Activated CD4-positive, alpha-beta T cell treated with anti-CD3 and anti-CD28 coated beads, Interleukin-2, Interleukin-4, amounts not matched to agents 100 ng/mL and 50 ng/mL, durations not matched to agents 16 hours and 8 hours (primary cell): ENCODE data around the gene STX19.
"Not testable (repeated sequence)": the region's sequence is repeated elsewhere in the genome, so short reads cannot be mapped to it uniquely, and the experiment has no call there.

Source experiments
- DNase-seq: peaks from one replicate; pipeline ENCODE4 v3.0.0-alpha.2; 2020; ENCODE audit warnings: low spot score

Gene STX19

GRCh38 chr3:94028093-94028837 is at the start of gene STX19:
TSS of gene STX19 (minus strand) at chr3:94028597. CDS start at chr3:94015269, 13,328 bp downstream.
- DNase-seq = no peak

- no peak for DNase-seq
Measured at GRCh38 chr3:94076055-94076454, 47.7 kb upstream of the STX19 start.

GRCh38 chr3:94071713-94072284 is 43.4 kb upstream of the STX19 start:
- DNase-seq = no peak

- DNase-seq = no peak
Measured at GRCh38 chr3:94070341-94070911, 42.0 kb upstream of the STX19 start.

- no peak for DNase-seq
Measured at GRCh38 chr3:94069194-94069813, 40.9 kb upstream of the STX19 start.

GRCh38 chr3:94066506-94067500 is 38.4 kb upstream of the STX19 start:
- DNase-seq = no peak

GRCh38 chr3:94065819-94066480 is 37.6 kb upstream of the STX19 start:
- DNase-seq = no peak

GRCh38 chr3:94065122-94065521 is 36.7 kb upstream of the STX19 start:
- no peak for DNase-seq

GRCh38 chr3:94064243-94064860 is 36.0 kb upstream of the STX19 start:
- no peak for DNase-seq

GRCh38 chr3:94063496-94064119 is 35.2 kb upstream of the STX19 start:
- DNase-seq = no peak

- peak; percentile 93 for DNase-seq
Measured at GRCh38 chr3:94062513-94063404, 34.4 kb upstream of the STX19 start, which contains the start of the genes DHFR2 and NSUN3. TSS of gene DHFR2 (minus strand) at chr3:94062916. CDS start at chr3:94061511, 1,405 bp downstream. TSS of gene NSUN3 (plus strand) at chr3:94063061. CDS start at chr3:94063127, 66 bp downstream.

- no peak for DNase-seq
Measured at GRCh38 chr3:94061297-94061696, 32.9 kb upstream of the STX19 start.

GRCh38 chr3:94050546-94050945 is 22.1 kb upstream of the STX19 start:
- DNase-seq = no peak

- DNase-seq = no peak
Measured at GRCh38 chr3:94049267-94049666, 20.9 kb upstream of the STX19 start.

GRCh38 chr3:94046533-94046932 is 18.1 kb upstream of the STX19 start:
- no peak for DNase-seq

GRCh38 chr3:94044100-94044936 is 15.9 kb upstream of the STX19 start:
- not testable (repeated sequence) for DNase-seq

GRCh38 chr3:94043285-94043684 is 14.9 kb upstream of the STX19 start:
- DNase-seq = no peak

- DNase-seq = peak; percentile 16
Measured at GRCh38 chr3:94036909-94037507, 8.6 kb upstream of the STX19 start.
